T follicular helper cell (primary cell): Measurements from ENCODE around the gene COA1.

ENCODE experiments used
- DNase-seq: peaks from one replicate; pipeline ENCODE4 v3.0.0-alpha.2; 2020; ENCODE audit warnings: low read depth

The COA1 gene

DNA sequence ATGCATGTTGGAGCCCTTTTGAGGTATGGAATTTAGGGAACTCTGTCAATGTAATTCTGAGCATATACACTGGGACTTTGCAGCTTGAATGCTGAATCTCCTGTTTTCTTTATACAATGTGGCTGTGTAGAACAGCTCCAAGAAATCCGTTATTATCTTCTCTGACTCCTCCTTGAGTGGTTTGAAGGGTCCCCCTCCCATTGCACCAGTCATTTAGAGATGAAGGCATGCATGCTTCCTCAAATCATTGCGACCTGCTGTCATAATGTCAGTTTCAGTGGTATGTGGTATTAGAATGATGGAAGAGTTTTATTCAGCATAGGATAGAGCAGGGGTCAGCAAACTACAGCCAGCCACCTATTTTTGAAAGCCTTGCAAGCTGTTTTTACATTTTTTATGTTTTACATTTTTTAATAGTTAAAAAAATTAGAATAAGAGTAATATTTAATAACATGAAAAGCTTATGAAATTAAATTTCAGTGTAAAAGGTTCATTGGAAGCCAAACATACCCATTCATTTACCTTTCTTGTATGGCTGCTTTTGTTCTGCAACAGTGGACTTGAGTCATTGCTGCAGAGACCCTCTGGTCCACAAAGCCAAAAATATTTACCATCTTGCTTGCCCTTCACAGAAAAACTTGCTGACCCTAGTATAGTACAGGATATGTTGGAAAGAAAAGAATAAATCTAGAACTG lies 138.3 kb downstream of the COA1 start:
- DNase-seq, result no peak

DNA sequence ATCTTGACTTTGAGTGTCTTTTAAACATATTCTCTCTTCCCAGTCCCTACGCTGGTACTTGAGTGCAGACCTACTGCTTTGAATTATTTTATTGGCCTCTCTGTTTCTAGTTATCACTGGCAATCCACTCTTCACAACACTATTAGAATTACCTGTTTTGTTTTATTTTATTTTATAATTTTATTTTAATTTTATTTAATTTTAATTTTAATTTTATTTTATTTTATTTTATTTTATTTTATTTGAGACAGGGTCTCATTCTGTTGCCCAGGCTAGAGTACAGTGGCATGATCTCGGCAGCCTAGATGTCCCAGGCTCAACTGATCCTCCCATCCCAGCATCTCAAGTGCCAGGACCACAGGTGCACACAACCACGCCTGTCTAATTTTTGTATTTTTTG lies 139.6 kb downstream of the COA1 start:
- no peak for DNase-seq
